ENCODE results near the gene SDK1.

SDK1 gene

GRCh38 chr7:3896169-3896765 lies 595.2 kb downstream of the SDK1 start:
- DNase-seq: no peak

- peak in 1 of 2 donors; percentile 59 for DNase-seq
These were observed 596.6 kb downstream of the SDK1 start for GRCh38 chr7:3897430-3898372.

- DNase-seq: no peak
These were observed 598.5 kb downstream of the SDK1 start for GRCh38 chr7:3899559-3899991.

- DNase-seq: no peak
These were observed 607.1 kb downstream of the SDK1 start for GRCh38 chr7:3908153-3908552.

GRCh38 chr7:3909128-3909527 lies 608.1 kb downstream of the SDK1 start:
- no peak for DNase-seq

- DNase-seq: no peak
These were observed 609.0 kb downstream of the SDK1 start for GRCh38 chr7:3910054-3910453.

GRCh38 chr7:3911685-3912084 lies 610.6 kb downstream of the SDK1 start:
- no peak for DNase-seq

- DNase-seq: no peak
These were observed 611.2 kb downstream of the SDK1 start for GRCh38 chr7:3912291-3912690.

- DNase-seq: peak; percentile 55 to 62
These were observed 613.2 kb downstream of the SDK1 start for GRCh38 chr7:3914051-3914775.

GRCh38 chr7:3915337-3915878 lies 614.4 kb downstream of the SDK1 start:
- peak; percentile 28 to 49 for DNase-seq

GRCh38 chr7:3916146-3916545 lies 615.1 kb downstream of the SDK1 start:
- peak in 1 of 2 donors; percentile 31 for DNase-seq

- no peak for DNase-seq
These were observed 616.4 kb downstream of the SDK1 start for GRCh38 chr7:3917436-3917835.

- no peak for DNase-seq
These were observed 617.5 kb downstream of the SDK1 start for GRCh38 chr7:3918576-3918975.

- no peak for DNase-seq
These were observed 621.2 kb downstream of the SDK1 start for GRCh38 chr7:3922175-3922635.

GRCh38 chr7:3923307-3923918 lies 622.4 kb downstream of the SDK1 start:
- no peak for DNase-seq

- no peak for DNase-seq
These were observed 623.2 kb downstream of the SDK1 start for GRCh38 chr7:3924277-3924676.

GRCh38 chr7:3927446-3928110 lies 626.5 kb downstream of the SDK1 start:
- no peak for DNase-seq

GRCh38 chr7:3928727-3929515 lies 627.9 kb downstream of the SDK1 start:
- no peak for DNase-seq

GRCh38 chr7:3931843-3932242 lies 630.8 kb downstream of the SDK1 start:
- DNase-seq: no peak

- DNase-seq: no peak
These were observed 636.1 kb downstream of the SDK1 start for GRCh38 chr7:3937146-3937545.

GRCh38 chr7:3937605-3938004 lies 636.6 kb downstream of the SDK1 start:
- no peak for DNase-seq

All from inflammatory macrophage treated with lipopolysaccharide for 1 hour (primary cell).